HL-60 (cell line): Measurements from ENCODE around the gene KCNMA1.
A peak's percentile ranks its signal among the peaks of the same experiment; 100 is the strongest.

Experiments
- CTCF ChIP-seq: IDR thresholded peaks from one replicate; pipeline ENCODE4 v1.5.1; 2011; ENCODE audit warnings: low read length, control low read depth, inconsistent platforms; ENCODE audit not compliant: insufficient read depth
- POLR2AphosphoS5 ChIP-seq: IDR thresholded peaks from 2 replicates; pipeline ENCODE4 v1.6.1; 2012; ENCODE audit warnings: low read depth
- REST ChIP-seq: IDR thresholded peaks from 2 replicates; pipeline ENCODE4 v1.6.1; 2012; ENCODE audit warnings: low read depth; ENCODE audit not compliant: insufficient replicate concordance
- SPI1 ChIP-seq: IDR thresholded peaks from 2 replicates; pipeline ENCODE4 v1.6.1; 2012; ENCODE audit warnings: low read depth, mild to moderate bottlenecking, borderline replicate concordance

GRCh38 chr10:77173615-77174461, 463.8 kb downstream of the KCNMA1 start:
- TF ChIP-seq CTCF (peak; percentile 78), SPI1 (no peak), POLR2AphosphoS5 (no peak), REST (no peak)
